Mucosa of stomach (tissue), 1 donor: Measurements from ENCODE around the gene UCN2.
"Not testable (repeated sequence)": the region's sequence is repeated elsewhere in the genome, so short reads cannot be mapped to it uniquely, and the experiment has no call there.

Source experiments
- H3K27me3 ChIP-seq: one replicate; pipeline ENCODE4 v1.7.0; 2013; ENCODE audit warnings: mild to moderate bottlenecking, low read length; ENCODE audit not compliant: control insufficient read depth, insufficient read depth
- H3K36me3 ChIP-seq: one replicate; pipeline ENCODE4 v1.7.0; 2013; ENCODE audit warnings: low read length; ENCODE audit not compliant: control insufficient read depth, insufficient read depth
- H3K4me1 ChIP-seq: one replicate; pipeline ENCODE4 v1.7.0; 2013; ENCODE audit warnings: mild to moderate bottlenecking, low read length; ENCODE audit not compliant: control insufficient read depth, insufficient read depth
- H3K4me3 ChIP-seq: one replicate; pipeline ENCODE4 v1.7.0; 2013; ENCODE audit warnings: low read length
- H3K9ac ChIP-seq: one replicate; pipeline ENCODE4 v1.7.0; 2013; ENCODE audit warnings: mild to moderate bottlenecking, low read length, moderate library complexity
- H3K9me3 ChIP-seq: one replicate; pipeline ENCODE4 v1.7.0; 2013; ENCODE audit warnings: mild to moderate bottlenecking, low read length, moderate library complexity; ENCODE audit not compliant: control insufficient read depth
- donor health status: Pancreatic carcinoma.

Gene UCN2

DNA sequence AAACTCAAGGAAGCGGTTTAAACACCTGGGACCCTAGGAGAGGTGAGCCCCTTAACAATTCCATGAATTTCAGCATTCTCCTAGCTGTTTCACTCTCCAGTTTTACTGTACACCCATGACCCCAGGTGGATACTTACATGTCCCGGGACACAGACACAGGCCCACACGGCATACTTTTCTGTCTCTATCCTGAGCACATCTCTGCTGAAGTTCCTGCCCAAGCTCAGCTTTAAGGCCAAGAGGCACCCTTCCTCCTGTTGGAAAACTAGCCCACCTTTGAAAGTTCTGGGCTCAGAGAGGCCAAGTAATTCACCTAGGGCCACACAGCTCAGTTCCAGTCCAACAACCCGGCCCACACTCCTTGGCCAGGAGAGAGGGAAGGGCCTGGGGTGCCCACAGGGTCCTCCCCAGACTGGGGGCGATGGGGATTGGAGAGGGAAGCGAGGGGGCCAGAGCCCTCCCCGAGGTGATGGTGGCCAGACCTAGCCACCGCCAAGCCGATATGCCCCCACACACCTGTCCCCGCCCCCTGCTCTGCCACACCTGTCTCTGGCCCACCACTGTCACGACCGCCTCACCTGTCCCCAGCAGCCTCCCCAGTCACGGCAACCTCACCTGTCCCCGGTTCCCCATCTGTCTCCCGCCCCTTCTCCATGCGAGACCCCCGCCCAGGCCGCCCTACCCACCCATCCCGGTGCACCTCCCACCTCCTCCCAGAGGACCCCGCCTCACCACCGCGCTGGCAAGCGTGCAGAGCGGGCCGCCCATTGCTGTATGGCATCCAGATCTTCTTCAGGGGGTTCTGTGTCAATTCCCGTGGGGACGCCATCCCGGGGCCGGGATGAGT, 7.4 kb downstream of the UCN2 start:
- H3K4me1 ChIP-seq = peaks cover 37% of the 10 kb centered on the region
- no peaks in the 10 kb centered on the region for H3K9me3 ChIP-seq
- no peaks in the 10 kb centered on the region for H3K36me3 ChIP-seq
- peak overlapping the region; percentile 57 for H3K9ac ChIP-seq
- no peaks in the 10 kb centered on the region for H3K27me3 ChIP-seq
- H3K4me3 ChIP-seq = no peak overlapping the region

DNA sequence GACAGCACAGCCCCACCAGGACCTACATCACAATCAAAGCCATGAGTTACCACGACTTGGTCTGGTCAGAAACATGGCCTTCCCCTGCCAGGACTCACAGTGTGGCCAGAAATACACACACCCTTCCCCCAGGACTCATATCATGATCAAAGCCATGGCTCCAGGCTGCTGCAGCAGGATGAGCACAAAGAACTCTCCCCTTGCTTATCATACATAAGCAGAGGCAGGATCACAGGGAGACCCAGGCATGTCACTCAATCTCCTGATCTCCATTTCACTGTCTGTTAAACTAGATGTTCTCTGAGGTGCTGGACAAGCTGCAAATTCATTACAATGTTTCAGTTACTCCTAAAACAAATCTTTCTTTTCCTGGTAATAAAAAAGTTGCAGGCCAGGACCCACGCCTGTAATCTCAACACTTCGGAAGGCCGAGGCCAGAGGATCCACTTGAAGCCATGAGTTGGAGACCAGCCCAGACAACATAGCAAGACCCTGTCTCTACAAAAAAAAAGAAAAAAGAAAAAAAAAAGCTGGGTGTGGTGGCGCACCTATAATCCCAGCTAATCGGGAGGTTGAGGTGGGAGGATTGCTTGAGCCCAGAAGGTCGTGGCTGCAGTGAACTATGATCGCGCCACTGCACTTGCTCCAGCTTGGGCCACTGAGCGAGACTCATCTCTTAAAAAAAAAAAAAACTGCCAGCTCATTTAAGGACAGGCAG, 8.2 kb downstream of the UCN2 start:
- Histone ChIP-seq H3K4me1 (peaks cover 32% of the 10 kb centered on the region), H3K9ac (no peak overlapping the region), H3K27me3 (no peaks in the 10 kb centered on the region), H3K4me3 (no peak overlapping the region), H3K9me3 (no peaks in the 10 kb centered on the region), H3K36me3 (no peaks in the 10 kb centered on the region)

- Histone ChIP-seq H3K27me3 (no peaks in the 10 kb centered on the region), H3K9ac (no peak overlapping the region), H3K4me1 (peaks cover 25% of the 10 kb centered on the region), H3K4me3 (no peak overlapping the region), H3K9me3 (no peaks in the 10 kb centered on the region), H3K36me3 (no peaks in the 10 kb centered on the region)
Observed at GRCh38 chr3:48553886-48554845, 9.4 kb downstream of the UCN2 start.

DNA sequence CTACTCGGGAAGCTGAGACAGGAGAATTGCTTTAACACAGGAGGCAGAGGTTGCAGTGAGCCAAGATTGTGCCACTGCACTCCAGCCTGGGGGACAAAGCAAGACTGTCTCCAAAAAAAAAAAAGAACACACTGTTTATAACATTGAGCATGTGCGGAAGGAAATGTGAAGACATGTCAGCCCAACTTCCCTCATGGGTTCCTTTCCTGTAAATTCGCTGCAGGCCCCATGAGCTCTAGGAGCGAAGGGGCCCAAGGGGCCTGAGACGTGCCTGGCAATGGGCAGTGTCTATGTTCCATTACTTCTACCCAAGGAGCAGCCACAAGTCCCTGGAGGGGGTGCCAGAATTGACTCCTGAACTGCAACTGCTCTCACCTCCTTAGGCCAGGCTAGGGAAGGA, 10.2 kb downstream of the UCN2 start:
- Histone ChIP-seq H3K9me3 (no peaks in the 10 kb centered on the region), H3K9ac (no peak overlapping the region), H3K36me3 (no peaks in the 10 kb centered on the region), H3K27me3 (no peaks in the 10 kb centered on the region), H3K4me1 (peaks cover 20% of the 10 kb centered on the region), H3K4me3 (no peak overlapping the region)

DNA sequence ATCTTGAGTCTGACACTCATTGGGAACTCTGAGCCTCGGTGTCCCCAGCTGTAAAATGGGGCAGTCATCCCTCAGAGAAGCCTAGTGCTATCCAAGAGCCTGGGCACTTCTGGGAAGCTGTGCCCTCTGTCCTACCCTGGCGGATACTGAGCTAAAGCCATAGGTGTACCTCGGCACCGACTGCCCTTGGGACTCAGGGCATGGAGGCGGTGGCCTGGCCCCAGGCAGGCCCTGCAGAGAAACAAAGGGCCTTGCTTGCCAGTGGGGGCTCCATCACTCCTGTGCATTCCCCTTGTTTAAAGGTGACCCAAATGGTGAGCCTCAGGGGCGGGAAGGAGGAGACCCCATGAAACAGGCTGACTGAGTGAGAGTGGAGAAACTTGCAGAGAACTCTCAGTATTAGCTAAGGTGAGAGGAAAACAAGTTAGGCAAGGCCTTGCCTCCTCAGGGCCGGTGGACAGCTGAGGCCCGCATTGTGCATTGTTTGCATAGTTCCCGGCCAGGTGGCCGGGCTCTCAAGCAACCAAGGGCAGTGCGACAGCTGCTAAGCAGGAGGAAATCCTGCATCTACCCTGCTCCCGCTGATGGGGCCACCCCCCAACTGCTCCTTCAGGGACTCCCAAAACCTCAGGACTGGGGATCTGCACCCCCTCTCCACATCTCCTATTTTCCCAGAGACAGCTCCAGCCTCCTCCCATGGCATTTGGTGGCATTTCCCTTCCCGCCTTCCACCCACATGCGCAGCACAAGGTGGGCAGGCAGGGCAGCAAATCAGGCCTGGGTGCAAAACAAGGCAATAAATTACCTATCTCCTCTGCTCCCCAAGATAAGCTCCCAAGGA, 11.2 kb downstream of the UCN2 start:
- Histone ChIP-seq H3K27me3 (no peaks in the 10 kb centered on the region), H3K9ac (no peak overlapping the region), H3K9me3 (no peaks in the 10 kb centered on the region), H3K4me1 (peaks cover 12% of the 10 kb centered on the region), H3K36me3 (no peaks in the 10 kb centered on the region), H3K4me3 (no peak overlapping the region)

DNA sequence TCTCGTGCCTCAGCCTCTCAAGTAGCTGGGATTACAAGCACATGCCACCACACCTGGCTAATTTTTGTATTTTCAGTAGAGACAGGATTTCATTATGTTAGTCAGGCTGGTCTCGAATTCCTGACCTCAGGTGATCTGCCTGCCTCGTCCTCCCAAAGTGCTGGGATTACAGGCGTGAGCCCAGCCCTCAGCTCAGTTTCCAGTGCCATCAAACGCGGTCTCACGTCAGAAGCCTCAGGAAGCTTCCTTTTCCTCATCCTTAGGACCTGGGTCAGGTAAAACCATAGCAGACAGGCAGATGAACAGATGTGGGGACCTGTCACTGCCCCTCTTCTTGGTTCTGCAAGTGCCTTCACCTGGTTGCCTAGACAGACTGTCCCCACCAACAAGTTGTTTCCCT, 11.9 kb downstream of the UCN2 start:
- not testable (repeated sequence) for H3K4me3 ChIP-seq, H3K9ac ChIP-seq, H3K4me1 ChIP-seq, H3K9me3 ChIP-seq, H3K36me3 ChIP-seq, H3K27me3 ChIP-seq

GRCh38 chr3:48548729-48549705, 14.6 kb downstream of the UCN2 start:
- H3K36me3 ChIP-seq = no peaks in the 10 kb centered on the region
- H3K9me3 ChIP-seq = no peaks in the 10 kb centered on the region
- H3K9ac ChIP-seq = no peak overlapping the region
- no peak overlapping the region for H3K4me3 ChIP-seq
- H3K27me3 ChIP-seq = no peaks in the 10 kb centered on the region
- peaks cover 3% of the 10 kb centered on the region for H3K4me1 ChIP-seq

DNA sequence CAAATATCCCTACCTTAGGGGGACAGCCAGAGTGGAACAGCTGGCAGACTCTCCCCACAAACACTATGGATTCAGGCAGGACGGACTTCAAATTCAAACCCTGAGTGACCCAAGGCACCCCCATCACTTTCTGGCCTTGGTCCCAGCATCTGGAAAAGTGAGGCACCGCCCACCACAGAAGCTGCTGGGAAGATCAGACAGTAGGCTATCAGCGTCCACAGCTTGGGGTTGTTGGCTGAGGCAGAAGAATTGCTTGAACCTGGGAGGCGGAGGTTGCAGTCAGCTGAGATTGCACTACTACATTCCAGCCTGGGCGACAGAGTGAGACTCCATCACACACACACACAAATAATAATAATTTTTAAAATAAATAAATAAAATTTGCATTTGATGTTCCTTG, 15.5 kb downstream of the UCN2 start:
- Histone ChIP-seq H3K36me3 (no peaks in the 10 kb centered on the region), H3K9ac (no peak overlapping the region), H3K4me3 (no peak overlapping the region)

DNA sequence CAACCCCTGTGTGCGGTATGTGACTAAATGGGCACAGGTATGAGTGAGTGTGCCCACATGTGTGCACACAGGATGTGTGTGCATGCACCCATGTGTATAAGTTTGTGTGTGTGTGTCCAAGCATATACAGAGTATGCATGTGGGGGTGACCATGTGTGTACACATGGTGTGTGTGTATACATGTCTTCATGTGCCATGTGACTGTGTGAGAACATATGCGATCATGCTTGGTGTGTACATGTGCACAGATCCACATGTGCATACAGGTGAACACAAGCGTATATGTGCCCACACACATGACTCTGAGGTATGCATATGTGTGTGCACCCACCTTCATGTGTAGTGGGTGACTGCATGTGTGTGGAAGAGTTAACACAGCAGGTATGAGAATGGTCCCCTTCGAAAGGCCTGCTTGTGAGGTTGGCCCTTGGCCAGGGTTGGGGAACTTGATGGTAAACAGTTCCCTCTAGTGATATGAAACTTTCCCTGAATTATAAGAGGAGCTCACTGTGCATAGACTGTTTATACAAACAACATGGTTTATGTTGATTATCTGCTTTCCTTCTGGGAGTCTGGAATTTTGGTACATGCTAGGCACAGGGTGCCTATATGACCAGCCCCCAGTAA, 17.3 kb downstream of the UCN2 start:
- Histone ChIP-seq H3K9me3 (no peaks in the 10 kb centered on the region), H3K4me3 (no peak overlapping the region)

More for the DNA sequence above, 15.5 kb downstream of the UCN2 start:
- H3K27me3 ChIP-seq = no peaks in the 10 kb centered on the region
- H3K4me1 ChIP-seq = peaks cover 3% of the 10 kb centered on the region
- H3K9me3 ChIP-seq = no peaks in the 10 kb centered on the region

GRCh38 chr3:48544141-48544540, 19.4 kb downstream of the UCN2 start:
- Histone ChIP-seq H3K36me3 (no peaks in the 10 kb centered on the region), H3K9ac (no peak overlapping the region), H3K4me1 (no peaks in the 10 kb centered on the region), H3K4me3 (no peak overlapping the region), H3K9me3 (no peaks in the 10 kb centered on the region), H3K27me3 (no peaks in the 10 kb centered on the region)

More for the DNA sequence above, 17.3 kb downstream of the UCN2 start:
- no peaks in the 10 kb centered on the region for H3K36me3 ChIP-seq
- H3K9ac ChIP-seq = no peak overlapping the region
- H3K27me3 ChIP-seq = no peaks in the 10 kb centered on the region
- H3K4me1 ChIP-seq = no peaks in the 10 kb centered on the region
